IMR-90 (cell line): ENCODE measurements around the gene DNAJC3. TPM values are rescaled to one million over a fixed set of nuclear protein-coding genes. Genes with fewer than 3 reads are reported as not detected.

Source experiments
- ATAC-seq: fragments of 200-7000 bp; cut with Tn5 transposase; 2 replicates; pipeline ENCODE4 v1.9.1; 2020; ENCODE audit warnings: low read depth, mild to moderate bottlenecking, moderate library complexity
- BruUV-seq: library from RNA; stranded (reverse); fragments of 400-500 nt; replicated peaks from 2 replicates; lab custom pipeline; 2021; lab: Mats Ljungman, UMichigan
- CTCF ChIA-PET: fragments of 300-600 bp; formaldehyde crosslinking; extraction: SDS; loops from one replicate; lab custom pipeline; 2021; ENCODE audit warnings: antibody characterized with exemption; lab: Yijun Ruan, JAX
- POLR2A ChIA-PET: fragments of 300-600 bp; sonication (Branson Sonifier 250); formaldehyde crosslinking; loops from one replicate; lab custom pipeline; 2022; ENCODE audit warnings: antibody characterized with exemption; ENCODE audit not compliant: unreplicated experiment; lab: Charles Lee
- DNase-seq: peaks from one replicate; pipeline ENCODE4 v3.0.0; 2013
- H2AFZ ChIP-seq: replicated peaks from 2 replicates; pipeline ENCODE3; 2013; ENCODE audit warnings: low read length, mild to moderate bottlenecking; ENCODE audit not compliant: poor library complexity
- H2AK5ac ChIP-seq: 2 replicates; pipeline ENCODE4 v1.6.1; 2013; ENCODE audit warnings: low read depth, low read length, inconsistent platforms
- H2AK9ac ChIP-seq: replicated peaks from 2 replicates; pipeline ENCODE3; 2013; ENCODE audit warnings: mild to moderate bottlenecking, low read depth, low read length, moderate library complexity; ENCODE audit not compliant: poor library complexity
- H2BK120ac ChIP-seq: 2 replicates; pipeline ENCODE4 v1.6.1; 2013; ENCODE audit warnings: low read depth, low read length, inconsistent platforms
- H2BK15ac ChIP-seq: 3 replicates; pipeline ENCODE4 v1.6.1; 2013; ENCODE audit warnings: low read depth, low read length, inconsistent platforms
- H2BK20ac ChIP-seq: 2 replicates; pipeline ENCODE4 v1.6.1; 2013; ENCODE audit warnings: low read depth, mild to moderate bottlenecking, inconsistent platforms, low read length, moderate library complexity
- H2BK5ac ChIP-seq: 2 replicates; pipeline ENCODE4 v1.6.1; 2013; ENCODE audit warnings: mild to moderate bottlenecking, low read depth, low read length, inconsistent platforms; ENCODE audit not compliant: poor library complexity, severe bottlenecking
- H3K14ac ChIP-seq: replicated peaks from 2 replicates; pipeline ENCODE4 v1.6.1; 2013; ENCODE audit warnings: low read depth, low read length, inconsistent platforms
- H3K18ac ChIP-seq: 2 replicates; pipeline ENCODE4 v1.6.1; 2013; ENCODE audit warnings: low read depth, low read length, control low read depth
- H3K23ac ChIP-seq: 2 replicates; pipeline ENCODE4 v1.6.1; 2013; ENCODE audit warnings: low read depth, low read length, inconsistent platforms
- H3K27ac ChIP-seq: 2 replicates; pipeline ENCODE4 v1.5.1; 2013; ENCODE audit warnings: mild to moderate bottlenecking, control low read depth, low read length; ENCODE audit not compliant: insufficient read depth
- H3K27me3 ChIP-seq: 2 replicates; pipeline ENCODE4 v1.6.1; 2013; ENCODE audit warnings: low read length; ENCODE audit not compliant: control insufficient read depth, insufficient read depth
- H3K36me3 ChIP-seq: 2 replicates; pipeline ENCODE4 v1.6.1; 2013; ENCODE audit warnings: low read length, mixed read lengths; ENCODE audit not compliant: control insufficient read depth, insufficient read depth
- H3K4ac ChIP-seq: 2 replicates; pipeline ENCODE4 v1.6.1; 2013; ENCODE audit warnings: low read depth, low read length, inconsistent platforms
- H3K4me1 ChIP-seq: 2 replicates; pipeline ENCODE4 v1.6.1; 2013; ENCODE audit warnings: low read length, mixed read lengths; ENCODE audit not compliant: control insufficient read depth, insufficient read depth
- H3K4me2 ChIP-seq: 2 replicates; pipeline ENCODE4 v1.6.1; 2013; ENCODE audit warnings: low read depth, mild to moderate bottlenecking, control low read depth, low read length, moderate library complexity
- H3K4me3 ChIP-seq: 2 replicates; pipeline ENCODE4 v1.5.1; 2013; ENCODE audit warnings: low read depth, mild to moderate bottlenecking, control low read depth, low read length, moderate library complexity; ENCODE audit not compliant: insufficient read depth
- H3K56ac ChIP-seq: 2 replicates; pipeline ENCODE4 v1.6.1; 2013; ENCODE audit warnings: low read length, inconsistent platforms; ENCODE audit not compliant: insufficient read depth; ENCODE audit errors: extremely low read depth
- H3K79me1 ChIP-seq, 2 experiments: 2 replicates each; pipeline ENCODE4 v1.6.1; 2013; ENCODE audit warnings: low read length in 2 of 2, inconsistent platforms in 1 of 2, low read depth in 1 of 2
- H3K9ac ChIP-seq: 2 replicates; pipeline ENCODE4 v1.6.1; 2013; ENCODE audit warnings: low read depth, low read length, control low read depth
- H3K9me1 ChIP-seq: 2 replicates; pipeline ENCODE4 v1.6.1; 2013; ENCODE audit warnings: low read length, inconsistent platforms; ENCODE audit not compliant: insufficient read depth
- H3K9me3 ChIP-seq: 2 replicates; pipeline ENCODE4 v1.6.1; 2013; ENCODE audit warnings: low read length; ENCODE audit not compliant: control insufficient read depth, insufficient read depth
- H4K20me1 ChIP-seq: 2 replicates; pipeline ENCODE4 v1.6.1; 2013; ENCODE audit warnings: low read length, inconsistent platforms; ENCODE audit not compliant: insufficient read depth
- H4K5ac ChIP-seq: 2 replicates; pipeline ENCODE4 v1.6.1; 2013; ENCODE audit warnings: mild to moderate bottlenecking, low read depth, low read length, control low read depth
- H4K8ac ChIP-seq, 2 experiments: 2 replicates each; pipeline ENCODE4 v1.6.1; 2013; ENCODE audit warnings: low read depth in 2 of 2, low read length in 2 of 2, control low read depth in 1 of 2, inconsistent platforms in 1 of 2
- H4K91ac ChIP-seq: 2 replicates; pipeline ENCODE4 v1.6.1; 2013; ENCODE audit warnings: low read depth, low read length, inconsistent platforms; ENCODE audit not compliant: insufficient read depth
- BHLHE40 ChIP-seq: fragments of 150-350 bp; IDR thresholded peaks from 2 replicates; pipeline ENCODE4 v1.6.1; 2016; ENCODE audit warnings: mild to moderate bottlenecking, low read depth, low read length
- CEBPB ChIP-seq: IDR thresholded peaks from 2 replicates; pipeline ENCODE4 v1.6.1; 2012; ENCODE audit warnings: low read depth, low read length, improper control_type of control experiment
- CHD1 ChIP-seq: IDR thresholded peaks from 2 replicates; pipeline ENCODE4 v1.6.1; 2012; ENCODE audit warnings: low read depth, low read length, improper control_type of control experiment
- MAFK ChIP-seq: IDR thresholded peaks from 2 replicates; pipeline ENCODE4 v1.6.1; 2012; ENCODE audit warnings: low read depth, low read length, improper control_type of control experiment
- MXI1 ChIP-seq: IDR thresholded peaks from 2 replicates; pipeline ENCODE4 v1.6.1; 2012; ENCODE audit warnings: low read depth, mild to moderate bottlenecking, low read length, moderate library complexity, borderline replicate concordance
- NFE2L2 ChIP-seq: fragments of 150-350 bp; IDR thresholded peaks from 2 replicates; pipeline ENCODE4 v1.6.1; 2016; ENCODE audit warnings: low read depth, mild to moderate bottlenecking, low read length
- SMC3 ChIP-seq: fragments of 150-350 bp; IDR thresholded peaks from 2 replicates; pipeline ENCODE4 v1.6.1; 2016; ENCODE audit warnings: low read depth, mild to moderate bottlenecking, antibody characterized with exemption, low read length, moderate library complexity
- WGBS, 2 experiments: methylation state at CpG; one replicate each; pipeline versions ENCODE4 v1.1.5 to v1.1.7; 2013; ENCODE audit warnings: missing lambda C conversion rate in 2 of 2; ENCODE audit not compliant: insufficient read length in 1 of 2; ENCODE audit errors: extremely low coverage in 2 of 2; 5-methylcytosine and 5-hydroxymethylcytosine counted together
- dilution Hi-C: fragments of 300-500 bp; cut with HindIII; formaldehyde crosslinking; loops from one replicate; pipeline ENCODE4 v1.14.3; 2018; ENCODE audit warnings: low sequenced_read_pairs; ENCODE audit not compliant: unreplicated experiment
- in situ Hi-C: fragments of 300-500 bp; cut with MboI; formaldehyde crosslinking; loops from 3 replicates; pipeline ENCODE4 v1.14.3; 2019; ENCODE audit warnings: low sequenced_read_pairs, inconsistent platforms, mixed read lengths
- intact Hi-C: fragments of 100-400 bp; cut with micrococcal nuclease; formaldehyde crosslinking; loops from 2 replicates; pipeline ENCODE4 v1.10.0; 2022
- polyA plus RNA-seq, 3 experiments: library from polyadenylated mRNA; depleted of rRNA; stranded (reverse); fragments of >200 nt; gene quantifications; 2 replicates each; pipeline ENCODE4 v1.2.3, GENCODE V29; 2012; ENCODE audit warnings: low replicate concordance in 1 of 3
- total RNA-seq: library from RNA; depleted of rRNA; stranded (reverse); fragments of >200 nt; gene quantifications from 2 replicates; pipeline ENCODE4 v1.2.3, GENCODE V29; 2012
- TF ChIP-seq, protein P1 (sequence below): conservative IDR thresholded peaks from 2 replicates; pipeline ENCODE4 v1.5.1; 2012; ENCODE audit warnings: mild to moderate bottlenecking, low read depth, low read length, improper control_type of control experiment

The DNAJC3 gene
- total and polyA plus RNA-seq, 2 of the 4 experiments (the other 2 are of a cell fraction) = 10.7 to 28.5 TPM

DNA sequence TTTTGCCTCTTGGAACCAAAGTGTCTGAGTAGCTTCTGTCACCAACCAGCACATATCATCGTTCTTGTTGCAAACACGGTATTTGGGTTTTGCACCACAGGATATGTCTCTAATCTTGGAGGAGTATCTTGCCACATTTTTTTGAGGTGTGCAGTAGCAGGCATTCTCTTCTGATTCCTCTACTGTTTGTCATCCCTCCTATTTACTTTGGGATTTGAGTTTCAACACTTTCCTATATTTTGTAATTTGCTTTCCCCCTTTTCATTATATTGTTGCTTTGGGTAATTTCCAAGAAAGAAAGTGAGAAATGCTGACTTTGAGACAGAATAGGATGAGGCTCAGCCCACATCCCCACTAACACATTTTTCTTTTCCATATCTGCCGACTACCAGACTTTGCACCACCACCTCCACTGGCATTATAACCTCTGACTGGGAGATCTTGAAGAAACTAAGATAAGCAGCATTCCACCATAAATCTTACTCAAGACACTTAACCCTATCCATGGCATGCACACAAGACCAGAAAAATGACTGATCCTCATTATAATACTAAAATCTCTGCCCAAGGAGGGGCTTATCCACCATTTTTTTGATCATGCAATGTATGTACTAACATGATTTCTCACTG, 20.4 kb upstream of the DNAJC3 start:
- Histone ChIP-seq H3K4ac (no peak overlapping the region), H4K5ac (no peak overlapping the region), H3K9me3 (no peaks in the 10 kb centered on the region), H4K91ac (no peak overlapping the region), H3K23ac (no peak overlapping the region), H3K56ac (no peak overlapping the region), H3K4me1 (no peaks in the 10 kb centered on the region), H3K27ac (no peak overlapping the region), H3K18ac (no peak overlapping the region), H3K9me1 (no peaks in the 10 kb centered on the region), H3K36me3 (no peaks in the 10 kb centered on the region), H4K20me1 (no peaks in the 10 kb centered on the region), H2BK15ac (no peak overlapping the region), H2AFZ (no peak overlapping the region), H3K4me2 (no peak overlapping the region), H2BK5ac (no peak overlapping the region), H3K14ac (no peak overlapping the region), H2AK5ac (no peak overlapping the region), H3K79me1 (no peaks in the 10 kb centered on the region), H3K9ac (no peak overlapping the region), H3K27me3 (peaks cover 13% of the 10 kb centered on the region), H3K4me3 (no peak overlapping the region), H2AK9ac (no peak overlapping the region), H2BK120ac (no peak overlapping the region), H4K8ac (no peak overlapping the region), H2BK20ac (no peak overlapping the region)
- BruUV-seq = no TSS peak
- dilution Hi-C loops (no loop called here), in situ Hi-C loops (no loop called here), intact Hi-C loops (no loop called here)
- ATAC-seq (peak; percentile 40), DNase-seq (no peak)
- CTCF ChIA-PET = no interaction called here
- TF ChIP-seq CHD1 (no peak), MAFK (no peak), BHLHE40 (no peak), NFE2L2 (no peak), CEBPB (no peak), SMC3 (no peak), MXI1 (no peak)
- TF ChIP-seq, protein P1, sequence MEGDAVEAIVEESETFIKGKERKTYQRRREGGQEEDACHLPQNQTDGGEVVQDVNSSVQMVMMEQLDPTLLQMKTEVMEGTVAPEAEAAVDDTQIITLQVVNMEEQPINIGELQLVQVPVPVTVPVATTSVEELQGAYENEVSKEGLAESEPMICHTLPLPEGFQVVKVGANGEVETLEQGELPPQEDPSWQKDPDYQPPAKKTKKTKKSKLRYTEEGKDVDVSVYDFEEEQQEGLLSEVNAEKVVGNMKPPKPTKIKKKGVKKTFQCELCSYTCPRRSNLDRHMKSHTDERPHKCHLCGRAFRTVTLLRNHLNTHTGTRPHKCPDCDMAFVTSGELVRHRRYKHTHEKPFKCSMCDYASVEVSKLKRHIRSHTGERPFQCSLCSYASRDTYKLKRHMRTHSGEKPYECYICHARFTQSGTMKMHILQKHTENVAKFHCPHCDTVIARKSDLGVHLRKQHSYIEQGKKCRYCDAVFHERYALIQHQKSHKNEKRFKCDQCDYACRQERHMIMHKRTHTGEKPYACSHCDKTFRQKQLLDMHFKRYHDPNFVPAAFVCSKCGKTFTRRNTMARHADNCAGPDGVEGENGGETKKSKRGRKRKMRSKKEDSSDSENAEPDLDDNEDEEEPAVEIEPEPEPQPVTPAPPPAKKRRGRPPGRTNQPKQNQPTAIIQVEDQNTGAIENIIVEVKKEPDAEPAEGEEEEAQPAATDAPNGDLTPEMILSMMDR = no peak
- no CpG with 5 or more reads among the region's 3 CpGs for WGBS, 2 experiments
- POLR2A ChIA-PET = no interaction called here
